ENCODE measurements around the gene KLHL22.

KLHL22 gene

GRCh38 chr22:20536590-20537324, 41.2 kb upstream of the KLHL22 start:
- no peak for DNase-seq (ENCODE audit: extremely low read depth, low read depth)
- no peak for TF ChIP-seq CTCF (IDR thresholded peaks at IDR 0.05; ENCODE audit: low read depth, low read length)

GRCh38 chr22:20533879-20534265, 38.3 kb upstream of the KLHL22 start:
- no peak for TF ChIP-seq CTCF (IDR thresholded peaks at IDR 0.05; ENCODE audit: low read depth, low read length)
- DNase-seq (ENCODE audit: extremely low read depth, low read depth) = no peak

GRCh38 chr22:20533095-20533878, 37.7 kb upstream of the KLHL22 start:
- no peak for TF ChIP-seq CTCF (IDR thresholded peaks at IDR 0.05; ENCODE audit: low read depth, low read length)
- DNase-seq (ENCODE audit: extremely low read depth, low read depth) = no peak

GRCh38 chr22:20532256-20532993, 36.8 kb upstream of the KLHL22 start:
- DNase-seq (ENCODE audit: extremely low read depth, low read depth) = no peak
- TF ChIP-seq CTCF (IDR thresholded peaks at IDR 0.05; ENCODE audit: low read depth, low read length) = no peak

GRCh38 chr22:20531404-20532201, 36.0 kb upstream of the KLHL22 start:
- no peak for TF ChIP-seq CTCF (IDR thresholded peaks at IDR 0.05; ENCODE audit: low read depth, low read length)
- no peak for DNase-seq (ENCODE audit: extremely low read depth, low read depth)

GRCh38 chr22:20531154-20531403, 35.5 kb upstream of the KLHL22 start:
- no peak for DNase-seq (ENCODE audit: extremely low read depth, low read depth)
- TF ChIP-seq CTCF (IDR thresholded peaks at IDR 0.05; ENCODE audit: low read depth, low read length) = no peak
